ENCODE data around the gene NOTCH1.
A peak's percentile ranks its signal among the peaks of the same experiment; 100 is the strongest.

Gene NOTCH1

GRCh38 chr9:136497916-136498695, 47.7 kb downstream of the NOTCH1 start:
- DNase-seq: no peak

GRCh38 chr9:136496801-136497620, 48.8 kb downstream of the NOTCH1 start:
- no peak for DNase-seq

GRCh38 chr9:136496181-136496580, 49.7 kb downstream of the NOTCH1 start:
- DNase-seq: no peak

- DNase-seq: no peak
Measured at GRCh38 chr9:136495238-136495800, 50.5 kb downstream of the NOTCH1 start.

GRCh38 chr9:136494531-136495215, 51.2 kb downstream of the NOTCH1 start:
- no peak for DNase-seq

GRCh38 chr9:136494012-136494411, 51.8 kb downstream of the NOTCH1 start:
- no peak for DNase-seq

- no peak for DNase-seq
Measured at GRCh38 chr9:136493567-136493971, 52.3 kb downstream of the NOTCH1 start.

GRCh38 chr9:136492978-136493522, 52.8 kb downstream of the NOTCH1 start:
- DNase-seq: no peak

GRCh38 chr9:136489731-136490130, 56.1 kb downstream of the NOTCH1 start:
- DNase-seq: no peak

GRCh38 chr9:136488247-136489214, 57.3 kb downstream of the NOTCH1 start:
- DNase-seq: peak; percentile 69 to 77

- no peak for DNase-seq
Measured at GRCh38 chr9:136487672-136488071, 58.2 kb downstream of the NOTCH1 start.

GRCh38 chr9:136486823-136487620, 58.8 kb downstream of the NOTCH1 start:
- DNase-seq: no peak

GRCh38 chr9:136486131-136486530, 59.7 kb downstream of the NOTCH1 start:
- DNase-seq: no peak

- peak; percentile 81 to 85 for DNase-seq
Measured at GRCh38 chr9:136485049-136486045, 60.5 kb downstream of the NOTCH1 start.

GRCh38 chr9:136484153-136485048, 61.4 kb downstream of the NOTCH1 start:
- DNase-seq: peak; percentile 23 to 25

- peak; percentile 88 to 93 for DNase-seq
Measured at GRCh38 chr9:136483589-136484152, 62.2 kb downstream of the NOTCH1 start.

- peak; percentile 100 for DNase-seq
Measured at GRCh38 chr9:136482793-136483588, 62.9 kb downstream of the NOTCH1 start, which contains the start of gene SEC16A. TSS of gene SEC16A (minus strand) at chr9:136483040. CDS start at chr9:136477615, 5,425 bp downstream.
